T-helper 1 cell treated with Interleukin-12 subunit alpha and Interleukin-12 subunit beta and Interleukin-4 antibody, amounts not matched to agents 30 μg/mL and 1 μg/mL, for 36 hours (primary cell): Measurements from ENCODE around the gene POLA2.
"Not testable (repeated sequence)": the region's sequence is repeated elsewhere in the genome, so short reads cannot be mapped to it uniquely, and the experiment has no call there.

Experiments used
- H3K27ac Mint-ChIP-seq: one replicate; pipeline ENCODE4 v1.8.0; 2021; ENCODE audit warnings: mild to moderate bottlenecking, mixed read lengths
- H3K27me3 Mint-ChIP-seq: one replicate; pipeline ENCODE4 v1.8.0; 2021; ENCODE audit warnings: low read depth, mixed read lengths
- H3K36me3 Mint-ChIP-seq: one replicate; pipeline ENCODE4 v1.8.0; 2021; ENCODE audit warnings: low read depth, mixed read lengths
- H3K4me1 Mint-ChIP-seq: one replicate; pipeline ENCODE4 v1.8.0; 2021; ENCODE audit warnings: low read depth, mixed read lengths
- H3K4me3 Mint-ChIP-seq: one replicate; pipeline ENCODE4 v1.8.0; 2021; ENCODE audit warnings: mild to moderate bottlenecking, moderate library complexity, mixed read lengths
- H3K9me3 Mint-ChIP-seq: one replicate; pipeline ENCODE4 v1.8.0; 2021; ENCODE audit warnings: mixed read lengths

POLA2 gene

DNA sequence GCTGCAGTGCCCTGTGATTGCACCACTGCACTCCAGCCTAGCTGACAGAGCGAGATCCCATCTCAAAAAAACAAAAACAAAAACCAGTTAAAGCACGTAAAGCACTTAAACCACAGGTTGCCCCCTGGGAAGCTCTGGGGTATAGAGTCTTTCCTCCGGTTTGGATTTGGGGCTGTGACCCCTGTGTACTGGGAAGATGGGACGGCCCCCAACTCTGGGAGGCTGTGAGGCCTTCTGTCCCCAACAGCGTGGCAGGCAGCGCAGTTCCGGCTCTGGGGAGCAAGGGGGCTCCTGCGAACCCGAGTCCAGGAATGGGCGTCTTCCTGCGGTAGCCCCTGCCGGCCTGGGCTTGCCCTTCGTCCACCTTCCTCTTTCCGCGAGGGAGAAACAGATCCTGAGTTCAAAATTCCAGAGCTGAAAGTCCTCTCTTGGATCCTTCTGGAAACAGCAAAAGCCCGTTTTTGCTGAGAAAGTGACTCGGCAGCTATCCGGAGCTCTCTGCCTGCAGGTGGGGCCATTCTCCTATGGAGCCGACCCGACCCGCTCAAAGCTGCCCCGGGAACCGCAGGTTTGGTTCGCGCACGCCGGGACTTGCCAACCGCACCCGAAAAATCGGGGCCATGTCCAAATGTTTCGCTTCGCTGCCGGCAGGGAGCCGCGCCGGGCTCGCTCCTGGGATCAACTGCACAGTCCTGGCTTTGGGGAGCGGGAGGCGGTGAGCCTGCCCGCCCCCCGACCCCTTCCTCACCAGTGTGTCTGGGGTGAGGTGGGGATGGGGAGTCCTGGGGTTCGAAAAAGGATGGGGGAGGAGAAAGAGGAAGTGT, 36.3 kb upstream of the POLA2 start:
- Mint-ChIP-seq H3K36me3 (no peaks in the 10 kb centered on the region), H3K27me3 (peaks cover 39% of the 10 kb centered on the region), H3K27ac (no peak overlapping the region), H3K4me1 (peaks cover 5% of the 10 kb centered on the region), H3K4me3 (peak overlapping the region; percentile 73), H3K9me3 (no peaks in the 10 kb centered on the region)

- peaks cover 39% of the 10 kb centered on the region for H3K27me3 Mint-ChIP-seq
- H3K36me3 Mint-ChIP-seq: no peaks in the 10 kb centered on the region
- peaks cover 5% of the 10 kb centered on the region for H3K4me1 Mint-ChIP-seq
- H3K27ac Mint-ChIP-seq: no peak overlapping the region
- no peaks in the 10 kb centered on the region for H3K9me3 Mint-ChIP-seq
- peak overlapping the region; percentile 73 for H3K4me3 Mint-ChIP-seq
These were observed 35.7 kb upstream of the POLA2 start for GRCh38 chr11:65226103-65226442.

- Mint-ChIP-seq H3K4me1 (peaks cover 5% of the 10 kb centered on the region), H3K4me3 (no peak overlapping the region), H3K36me3 (no peaks in the 10 kb centered on the region), H3K27ac (no peak overlapping the region), H3K27me3 (peaks cover 39% of the 10 kb centered on the region), H3K9me3 (no peaks in the 10 kb centered on the region)
These were observed 33.9 kb upstream of the POLA2 start for GRCh38 chr11:65227879-65228278.

- Mint-ChIP-seq H3K36me3 (no peaks in the 10 kb centered on the region), H3K4me3 (no peak overlapping the region), H3K27ac (no peak overlapping the region), H3K27me3 (no peaks in the 10 kb centered on the region), H3K4me1 (no peaks in the 10 kb centered on the region), H3K9me3 (no peaks in the 10 kb centered on the region)
These were observed 25.3 kb upstream of the POLA2 start for GRCh38 chr11:65236194-65237059.

GRCh38 chr11:65238302-65238701, 23.5 kb upstream of the POLA2 start:
- H3K27ac Mint-ChIP-seq, H3K4me1 Mint-ChIP-seq, H3K27me3 Mint-ChIP-seq, H3K36me3 Mint-ChIP-seq, H3K4me3 Mint-ChIP-seq: not testable (repeated sequence)
- H3K9me3 Mint-ChIP-seq: peaks cover 18% of the 10 kb centered on the region

DNA sequence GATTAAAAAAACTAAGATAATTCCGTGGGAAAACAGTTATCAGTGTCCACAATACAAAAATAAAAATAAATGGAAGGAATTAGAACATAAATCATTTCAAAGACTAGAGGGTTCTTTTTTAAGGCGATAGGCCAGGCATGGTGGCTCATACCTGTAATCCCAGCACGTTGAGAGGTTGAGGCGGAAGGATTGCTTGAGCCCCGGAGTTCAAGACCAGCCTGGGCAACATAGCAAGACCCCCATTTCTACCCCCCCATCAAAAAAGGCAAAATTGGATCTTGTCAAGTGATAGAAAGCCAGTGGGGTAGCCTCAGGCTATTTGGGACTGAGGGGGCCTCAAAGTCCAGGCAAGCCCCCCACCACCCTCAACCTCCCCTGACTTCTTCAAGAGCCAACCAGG, 20.6 kb upstream of the POLA2 start:
- no peaks in the 10 kb centered on the region for H3K27me3 Mint-ChIP-seq
- H3K4me3 Mint-ChIP-seq: no peak overlapping the region
- H3K27ac Mint-ChIP-seq: no peak overlapping the region
- H3K36me3 Mint-ChIP-seq: peaks cover 2% of the 10 kb centered on the region
- peaks cover 18% of the 10 kb centered on the region for H3K9me3 Mint-ChIP-seq
- H3K4me1 Mint-ChIP-seq: no peaks in the 10 kb centered on the region

- no peak overlapping the region for H3K27ac Mint-ChIP-seq
- no peaks in the 10 kb centered on the region for H3K4me1 Mint-ChIP-seq
- H3K4me3 Mint-ChIP-seq: no peak overlapping the region
- peaks cover 18% of the 10 kb centered on the region for H3K9me3 Mint-ChIP-seq
- no peaks in the 10 kb centered on the region for H3K27me3 Mint-ChIP-seq
- H3K36me3 Mint-ChIP-seq: peaks cover 2% of the 10 kb centered on the region
These were observed 20.1 kb upstream of the POLA2 start for GRCh38 chr11:65241692-65242091.

GRCh38 chr11:65242389-65242788, 19.4 kb upstream of the POLA2 start:
- no peak overlapping the region for H3K27ac Mint-ChIP-seq
- H3K27me3 Mint-ChIP-seq: no peaks in the 10 kb centered on the region
- H3K4me1 Mint-ChIP-seq: no peaks in the 10 kb centered on the region
- H3K9me3 Mint-ChIP-seq: peaks cover 18% of the 10 kb centered on the region
- no peak overlapping the region for H3K4me3 Mint-ChIP-seq
- peaks cover 2% of the 10 kb centered on the region for H3K36me3 Mint-ChIP-seq

- no peak overlapping the region for H3K27ac Mint-ChIP-seq
- H3K4me1 Mint-ChIP-seq: no peaks in the 10 kb centered on the region
- peaks cover 18% of the 10 kb centered on the region for H3K9me3 Mint-ChIP-seq
- no peaks in the 10 kb centered on the region for H3K27me3 Mint-ChIP-seq
- H3K4me3 Mint-ChIP-seq: no peak overlapping the region
- H3K36me3 Mint-ChIP-seq: peaks cover 2% of the 10 kb centered on the region
These were observed 18.0 kb upstream of the POLA2 start for GRCh38 chr11:65243797-65244196.

GRCh38 chr11:65245046-65245445, 16.7 kb upstream of the POLA2 start:
- H3K4me1 Mint-ChIP-seq, H3K27ac Mint-ChIP-seq, H3K27me3 Mint-ChIP-seq, H3K4me3 Mint-ChIP-seq, H3K36me3 Mint-ChIP-seq: not testable (repeated sequence)
- H3K9me3 Mint-ChIP-seq: peaks cover 18% of the 10 kb centered on the region

DNA sequence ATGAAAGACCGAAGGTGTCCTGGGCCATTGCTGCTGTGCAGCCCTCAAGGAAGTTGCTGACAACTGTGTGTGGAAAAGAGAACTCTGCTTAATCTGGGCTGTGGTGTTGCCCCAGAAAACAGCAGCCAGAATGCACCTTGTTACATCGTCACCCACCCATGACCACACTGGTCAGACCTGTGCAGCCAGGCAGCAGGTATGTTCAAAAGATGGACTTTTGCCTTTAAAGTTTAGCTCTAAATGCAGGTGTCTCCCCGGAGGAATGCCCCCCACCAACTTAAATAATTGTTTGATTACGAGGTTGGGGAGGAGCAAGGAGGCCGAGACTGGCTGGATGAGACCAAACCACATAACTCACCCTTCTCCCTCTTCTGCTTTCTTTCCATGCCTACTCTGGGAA, 15.3 kb upstream of the POLA2 start:
- H3K27me3 Mint-ChIP-seq: no peaks in the 10 kb centered on the region
- no peaks in the 10 kb centered on the region for H3K4me1 Mint-ChIP-seq
- H3K36me3 Mint-ChIP-seq: peaks cover 2% of the 10 kb centered on the region
- H3K4me3 Mint-ChIP-seq: no peak overlapping the region
- H3K27ac Mint-ChIP-seq: no peak overlapping the region
- H3K9me3 Mint-ChIP-seq: peaks cover 18% of the 10 kb centered on the region

- not testable (repeated sequence) for H3K27ac Mint-ChIP-seq, H3K36me3 Mint-ChIP-seq, H3K4me3 Mint-ChIP-seq, H3K9me3 Mint-ChIP-seq, H3K4me1 Mint-ChIP-seq, H3K27me3 Mint-ChIP-seq
These were observed 13.5 kb upstream of the POLA2 start for GRCh38 chr11:65248184-65248710.

DNA sequence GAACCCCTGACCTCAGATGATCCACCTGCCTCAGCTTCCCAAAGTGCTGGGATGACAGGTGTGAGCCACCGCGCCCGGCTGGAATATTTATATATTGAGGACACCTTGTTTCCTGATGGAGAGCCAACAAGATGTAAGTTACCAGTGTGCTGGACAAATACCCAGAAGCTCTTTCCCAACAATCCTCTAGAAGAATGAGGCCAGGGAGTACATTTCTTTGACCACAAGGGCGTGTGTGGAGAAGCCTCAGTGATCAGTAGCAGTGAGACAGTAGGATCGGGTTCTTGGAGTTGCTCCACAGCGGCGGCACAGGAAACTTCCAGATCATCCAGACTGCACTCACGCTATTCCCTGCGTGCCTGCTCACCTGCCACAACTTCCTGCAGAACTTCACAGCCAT, 10.3 kb upstream of the POLA2 start:
- H3K36me3 Mint-ChIP-seq: no peaks in the 10 kb centered on the region
- no peaks in the 10 kb centered on the region for H3K9me3 Mint-ChIP-seq
- no peaks in the 10 kb centered on the region for H3K4me1 Mint-ChIP-seq
- H3K4me3 Mint-ChIP-seq: no peak overlapping the region
- H3K27me3 Mint-ChIP-seq: no peaks in the 10 kb centered on the region
- H3K27ac Mint-ChIP-seq: no peak overlapping the region

DNA sequence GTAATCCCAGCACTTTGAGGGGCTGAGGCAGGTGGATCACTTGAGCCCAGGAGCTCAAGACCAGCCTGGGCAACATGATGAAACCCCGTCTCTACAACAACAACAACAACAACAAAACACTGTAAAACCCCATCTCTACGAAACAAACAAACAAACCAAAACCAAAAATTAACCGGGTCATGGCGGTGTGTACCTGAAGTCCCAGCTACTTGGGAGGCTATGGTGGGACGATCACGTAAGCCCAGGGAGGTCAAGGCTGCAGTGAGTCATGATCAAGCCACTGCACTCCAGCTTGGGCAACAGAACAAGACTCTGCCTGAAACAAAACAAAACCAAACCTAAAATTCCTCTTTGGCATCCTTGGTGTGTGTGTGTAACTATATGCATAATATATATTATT, 7.0 kb upstream of the POLA2 start:
- peaks cover 4% of the 10 kb centered on the region for H3K4me1 Mint-ChIP-seq
- H3K27ac Mint-ChIP-seq: no peak overlapping the region

GRCh38 chr11:65258988-65259387, 2.8 kb upstream of the POLA2 start:
- no peaks in the 10 kb centered on the region for H3K27me3 Mint-ChIP-seq
- H3K4me1 Mint-ChIP-seq: peaks cover 20% of the 10 kb centered on the region
- H3K36me3 Mint-ChIP-seq: peaks cover 5% of the 10 kb centered on the region
- no peaks in the 10 kb centered on the region for H3K9me3 Mint-ChIP-seq
- H3K4me3 Mint-ChIP-seq: no peak overlapping the region
- H3K27ac Mint-ChIP-seq: no peak overlapping the region

More for the DNA sequence above, 7.0 kb upstream of the POLA2 start:
- no peaks in the 10 kb centered on the region for H3K9me3 Mint-ChIP-seq
- H3K36me3 Mint-ChIP-seq: no peaks in the 10 kb centered on the region
- H3K27me3 Mint-ChIP-seq: no peaks in the 10 kb centered on the region
- no peak overlapping the region for H3K4me3 Mint-ChIP-seq
